ENCODE results near the gene CACNB3. TPM values are rescaled to one million over a fixed set of nuclear protein-coding genes. Genes with fewer than 3 reads are reported as not detected.
A peak's percentile ranks its signal among the peaks of the same experiment; 100 is the strongest.

CACNB3 gene
- total and polyA plus RNA-seq, 9 of the 15 experiments (the other 6 are each of a cell fraction or from before 2014, with no cell fraction given), result 0.24 to 2.0 (median 1.5) TPM

- peak; percentile 98 for TF ChIP-seq ZNF592 (IDR thresholded peaks at IDR 0.05)
Observed at GRCh38 chr12:48851883-48852733, 33.8 kb downstream of the CACNB3 start, which contains the start of gene DDX23 (continued).
